Measurements from ENCODE around the gene BBS12. TPM values are rescaled to one million over a fixed set of nuclear protein-coding genes. Genes with fewer than 3 reads are reported as not detected.

BBS12 gene
- total and polyA plus RNA-seq, 2 donors (not counting 3 experiments of a cell fraction or from before 2014, with no cell fraction given), result 0.91 to 2.3 TPM

DNA sequence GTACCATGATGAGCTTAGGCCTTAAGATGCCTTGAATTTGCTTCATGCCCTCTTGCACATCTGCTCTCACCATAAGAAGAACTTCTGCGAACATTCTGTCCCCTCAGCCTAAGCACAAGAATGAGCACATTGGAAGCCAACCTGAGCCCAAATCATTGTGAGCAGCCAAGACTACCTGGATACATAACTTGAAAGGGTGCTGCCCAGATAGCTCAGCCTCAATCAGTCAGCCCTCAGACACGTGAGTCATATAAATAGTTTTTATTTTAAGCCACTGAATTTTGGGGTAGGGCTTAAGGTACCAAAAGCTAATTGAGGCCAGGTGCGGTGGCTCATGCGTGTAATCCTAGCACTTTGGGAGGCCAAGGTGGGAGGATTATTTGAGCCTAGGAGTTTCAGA is 27.5 kb upstream of the BBS12 start:
- Histone ChIP-seq H3K4me1 (ENCODE audit: control insufficient read depth, extremely low read depth, insufficient read depth, low read length) (peaks cover 4% of the 10 kb centered on the region), H3K4me3 (replicated peaks in 1 of 3; ENCODE audit: insufficient read depth in 1 of 3, low read depth in 1 of 3, low read length in 3 of 3) (no peak overlapping the region), H3K27ac (ENCODE audit: insufficient read depth, low read depth, low read length) (no peak overlapping the region), H3K36me3 (ENCODE audit: control insufficient read depth in 2 of 2, extremely low read depth in 1 of 2, insufficient read depth in 2 of 2, low read length in 2 of 2) (no peaks in the 10 kb centered on the region), H3K9ac (replicated peaks; ENCODE audit: extremely low read depth, insufficient read depth, low read length) (no peak overlapping the region), H2AFZ (ENCODE audit: low read depth, low read length) (no peak overlapping the region), H3K4me2 (ENCODE audit: insufficient read depth, low read length) (no peak overlapping the region), H4K20me1 (replicated peaks; ENCODE audit: control insufficient read depth, extremely low read depth, insufficient read depth, low read length) (no peaks in the 10 kb centered on the region), H3K9me3 (replicated peaks; ENCODE audit: control insufficient read depth, insufficient read depth, low read length) (no peaks in the 10 kb centered on the region), H3K79me2 (ENCODE audit: control insufficient read depth, insufficient read depth, low read length) (no peaks in the 10 kb centered on the region), H3K9me1 (replicated peaks; ENCODE audit: control insufficient read depth, extremely low read depth, insufficient read depth, low read length) (no peaks in the 10 kb centered on the region), H3K27me3 (ENCODE audit: control insufficient read depth in 2 of 2, insufficient read depth in 2 of 2, low read length in 2 of 2) (peaks cover 0 to 4% of the 10 kb centered on the region in 2 experiments)
- CTCF ChIA-PET, result interaction anchor here (1.6 to 4.1 kb wide), 2 partner anchors 12 to 17 kb away, joined by 3 to 18 read pairs; no protein-coding TSS in a partner anchor
- POLR2A ChIA-PET, result no interaction called here
- intact Hi-C loops (cut with micrococcal nuclease) (no loop called here), dilution Hi-C loops (cut with MboI; ENCODE audit: extremely low pct_ligation_motif_present, low sequenced_read_pairs) (no loop called here)
- no peak for FAIRE-seq
- BruUV-seq (replicated peaks), result no TSS peak
- no peak for DNase-seq (ENCODE audit: low read depth, low spot score)
- TF ChIP-seq, protein P1, sequence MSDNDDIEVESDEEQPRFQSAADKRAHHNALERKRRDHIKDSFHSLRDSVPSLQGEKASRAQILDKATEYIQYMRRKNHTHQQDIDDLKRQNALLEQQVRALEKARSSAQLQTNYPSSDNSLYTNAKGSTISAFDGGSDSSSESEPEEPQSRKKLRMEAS (IDR thresholded peaks at IDR 0.05; ENCODE audit: insufficient read depth, insufficient read length), result no peak
- TF ChIP-seq, protein P2, sequence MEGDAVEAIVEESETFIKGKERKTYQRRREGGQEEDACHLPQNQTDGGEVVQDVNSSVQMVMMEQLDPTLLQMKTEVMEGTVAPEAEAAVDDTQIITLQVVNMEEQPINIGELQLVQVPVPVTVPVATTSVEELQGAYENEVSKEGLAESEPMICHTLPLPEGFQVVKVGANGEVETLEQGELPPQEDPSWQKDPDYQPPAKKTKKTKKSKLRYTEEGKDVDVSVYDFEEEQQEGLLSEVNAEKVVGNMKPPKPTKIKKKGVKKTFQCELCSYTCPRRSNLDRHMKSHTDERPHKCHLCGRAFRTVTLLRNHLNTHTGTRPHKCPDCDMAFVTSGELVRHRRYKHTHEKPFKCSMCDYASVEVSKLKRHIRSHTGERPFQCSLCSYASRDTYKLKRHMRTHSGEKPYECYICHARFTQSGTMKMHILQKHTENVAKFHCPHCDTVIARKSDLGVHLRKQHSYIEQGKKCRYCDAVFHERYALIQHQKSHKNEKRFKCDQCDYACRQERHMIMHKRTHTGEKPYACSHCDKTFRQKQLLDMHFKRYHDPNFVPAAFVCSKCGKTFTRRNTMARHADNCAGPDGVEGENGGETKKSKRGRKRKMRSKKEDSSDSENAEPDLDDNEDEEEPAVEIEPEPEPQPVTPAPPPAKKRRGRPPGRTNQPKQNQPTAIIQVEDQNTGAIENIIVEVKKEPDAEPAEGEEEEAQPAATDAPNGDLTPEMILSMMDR (IDR thresholded peaks at IDR 0.05; ENCODE audit: extremely low read depth in 1 of 2, insufficient read depth in 1 of 2, low read depth in 1 of 2, low read length in 2 of 2), result no peak
- TF ChIP-seq GATA2 (IDR thresholded peaks at IDR 0.05; ENCODE audit: insufficient read depth, insufficient read length, low read depth, low read length), result no peak
- no peak for TF ChIP-seq EZH2 (IDR thresholded peaks at IDR 0.05; ENCODE audit: borderline replicate concordance, low read depth, low read length, severe bottlenecking)
- TF ChIP-seq POLR2A (IDR thresholded peaks at IDR 0.05; ENCODE audit: low read depth, low read length), result no peak
- no peak for TF ChIP-seq POLR2AphosphoS5 (IDR thresholded peaks at IDR 0.05; ENCODE audit: insufficient read depth, low read depth, low read length)

Data from endothelial cell of umbilical vein (primary cell).